ENCODE data around the gene BMF. TPM values are rescaled to one million over a fixed set of nuclear protein-coding genes. Genes with fewer than 3 reads are reported as not detected.
"Not testable (repeated sequence)": the region's sequence is repeated elsewhere in the genome, so short reads cannot be mapped to it uniquely, and the experiment has no call there.

The BMF gene
- total RNA-seq, 2 donors from 2014 or later: 23.7 to 25.9 TPM

- peaks cover 55% of the 10 kb centered on the region for H3K4me1 Mint-ChIP-seq (ENCODE audit: low read depth)
- no peaks in the 10 kb centered on the region for H3K9me3 Mint-ChIP-seq
- peak overlapping the region in 1 of 2 donors; percentile 70 for H3K4me3 Mint-ChIP-seq
- H3K27me3 Mint-ChIP-seq (ENCODE audit: low read depth): peaks cover 37% of the 10 kb centered on the region
- DNase-seq: no peak
- H3K27ac Mint-ChIP-seq: no peak overlapping the region
- no peaks in the 10 kb centered on the region for H3K36me3 Mint-ChIP-seq (ENCODE audit: insufficient read depth in 2 of 2)
- peak; percentile 21 to 44 for ATAC-seq (replicated peaks in 1 of 2)
Measured at GRCh38 chr15:40082195-40082883, 26.3 kb downstream of the BMF start.

- H3K9me3 Mint-ChIP-seq: no peaks in the 10 kb centered on the region
- H3K27ac Mint-ChIP-seq: no peak overlapping the region
- H3K27me3 Mint-ChIP-seq (ENCODE audit: low read depth): peaks cover 37% of the 10 kb centered on the region
- peak overlapping the region; percentile 70 to 77 for H3K4me3 Mint-ChIP-seq
- peaks cover 55% of the 10 kb centered on the region for H3K4me1 Mint-ChIP-seq (ENCODE audit: low read depth)
- ATAC-seq (replicated peaks in 1 of 2) (peak; percentile 46 to 53), DNase-seq (no peak)
- H3K36me3 Mint-ChIP-seq (ENCODE audit: insufficient read depth in 2 of 2): no peaks in the 10 kb centered on the region
Measured at GRCh38 chr15:40081691-40082194, 26.9 kb downstream of the BMF start.

- no peak overlapping the region for H3K27ac Mint-ChIP-seq
Measured at GRCh38 chr15:40080847-40081246, 27.8 kb downstream of the BMF start.

GRCh38 chr15:40080104-40080503, 28.6 kb downstream of the BMF start:
- no peaks in the 10 kb centered on the region for H3K9me3 Mint-ChIP-seq
- H3K36me3 Mint-ChIP-seq (ENCODE audit: insufficient read depth in 2 of 2): no peaks in the 10 kb centered on the region
- H3K4me1 Mint-ChIP-seq (ENCODE audit: low read depth): peaks cover 46% of the 10 kb centered on the region
- peaks cover 37% of the 10 kb centered on the region for H3K27me3 Mint-ChIP-seq (ENCODE audit: low read depth)
- no peak for ATAC-seq (replicated peaks in 1 of 2)
- H3K4me3 Mint-ChIP-seq: no peak overlapping the region
- DNase-seq: no peak
- no peak overlapping the region for H3K27ac Mint-ChIP-seq

More at GRCh38 chr15:40080847-40081246, 27.8 kb downstream of the BMF start:
- DNase-seq (no peak), ATAC-seq (replicated peaks in 1 of 2) (no peak)
- peak overlapping the region; percentile 42 to 62 for H3K4me3 Mint-ChIP-seq
- peaks cover 37% of the 10 kb centered on the region for H3K27me3 Mint-ChIP-seq (ENCODE audit: low read depth)
- no peaks in the 10 kb centered on the region for H3K9me3 Mint-ChIP-seq
- peaks cover 53% of the 10 kb centered on the region for H3K4me1 Mint-ChIP-seq (ENCODE audit: low read depth)
- no peaks in the 10 kb centered on the region for H3K36me3 Mint-ChIP-seq (ENCODE audit: insufficient read depth in 2 of 2)

- H3K27ac Mint-ChIP-seq: no peak overlapping the region
- no peak for ATAC-seq (replicated peaks in 1 of 2)
- no peaks in the 10 kb centered on the region for H3K36me3 Mint-ChIP-seq (ENCODE audit: insufficient read depth in 2 of 2)
- H3K9me3 Mint-ChIP-seq: no peaks in the 10 kb centered on the region
- peaks cover 41% of the 10 kb centered on the region for H3K4me1 Mint-ChIP-seq (ENCODE audit: low read depth)
- no peak for DNase-seq
- H3K4me3 Mint-ChIP-seq: no peak overlapping the region
- H3K27me3 Mint-ChIP-seq (ENCODE audit: low read depth): peaks cover 37% of the 10 kb centered on the region
Measured at GRCh38 chr15:40079456-40079855, 29.2 kb downstream of the BMF start.

- no peak for ATAC-seq (replicated peaks in 1 of 2)
- no peak for DNase-seq
- H3K9me3 Mint-ChIP-seq: no peaks in the 10 kb centered on the region
- H3K27ac Mint-ChIP-seq: no peak overlapping the region
- H3K4me1 Mint-ChIP-seq (ENCODE audit: low read depth): peaks cover 20% of the 10 kb centered on the region
- peaks cover 4% of the 10 kb centered on the region for H3K27me3 Mint-ChIP-seq (ENCODE audit: low read depth)
- peaks cover 0 to 2% of the 10 kb centered on the region in 2 donors for H3K36me3 Mint-ChIP-seq (ENCODE audit: insufficient read depth in 2 of 2)
- H3K4me3 Mint-ChIP-seq: no peak overlapping the region
Measured at GRCh38 chr15:40075298-40076044, 33.2 kb downstream of the BMF start.

GRCh38 chr15:40074656-40075055, 34.0 kb downstream of the BMF start:
- not testable (repeated sequence) for H3K9me3 Mint-ChIP-seq; ATAC-seq (replicated peaks in 1 of 2); H3K4me3 Mint-ChIP-seq; DNase-seq; H3K36me3 Mint-ChIP-seq (ENCODE audit: insufficient read depth in 2 of 2); H3K27me3 Mint-ChIP-seq (ENCODE audit: low read depth); H3K27ac Mint-ChIP-seq
- peaks cover 18% of the 10 kb centered on the region for H3K4me1 Mint-ChIP-seq (ENCODE audit: low read depth)

GRCh38 chr15:40073716-40074490, 34.8 kb downstream of the BMF start:
- DNase-seq (peak; percentile 26 to 39), ATAC-seq (replicated peaks in 1 of 2) (peak; percentile 50 to 72)
- not testable (repeated sequence) for H3K9me3 Mint-ChIP-seq; H3K27me3 Mint-ChIP-seq (ENCODE audit: low read depth); H3K36me3 Mint-ChIP-seq (ENCODE audit: insufficient read depth in 2 of 2)
- Mint-ChIP-seq H3K4me3 (peak overlapping the region; percentile 72 to 74), H3K4me1 (ENCODE audit: low read depth) (peaks cover 18% of the 10 kb centered on the region), H3K27ac (peak overlapping the region; percentile 70)

GRCh38 chr15:40072216-40072990, 36.3 kb downstream of the BMF start:
- ATAC-seq (replicated peaks in 1 of 2) (no peak), DNase-seq (no peak)
- Mint-ChIP-seq H3K9me3 (no peaks in the 10 kb centered on the region), H3K27ac (no peak overlapping the region), H3K36me3 (ENCODE audit: insufficient read depth in 2 of 2) (peaks cover 0 to 2% of the 10 kb centered on the region in 2 donors), H3K4me1 (ENCODE audit: low read depth) (peaks cover 18% of the 10 kb centered on the region), H3K27me3 (ENCODE audit: low read depth) (no peaks in the 10 kb centered on the region), H3K4me3 (no peak overlapping the region)

- no peak for DNase-seq
- no peak overlapping the region for H3K27ac Mint-ChIP-seq
- peaks cover 0 to 2% of the 10 kb centered on the region in 2 donors for H3K36me3 Mint-ChIP-seq (ENCODE audit: insufficient read depth in 2 of 2)
- H3K9me3 Mint-ChIP-seq: no peaks in the 10 kb centered on the region
- H3K4me1 Mint-ChIP-seq (ENCODE audit: low read depth): peaks cover 19% of the 10 kb centered on the region
- ATAC-seq (replicated peaks in 1 of 2): no peak
- H3K4me3 Mint-ChIP-seq: no peak overlapping the region
- no peaks in the 10 kb centered on the region for H3K27me3 Mint-ChIP-seq (ENCODE audit: low read depth)
Measured at GRCh38 chr15:40070608-40071218, 38.0 kb downstream of the BMF start.

GRCh38 chr15:40070166-40070557, 38.5 kb downstream of the BMF start:
- Mint-ChIP-seq H3K4me3 (no peak overlapping the region), H3K27ac (no peak overlapping the region), H3K27me3 (ENCODE audit: low read depth) (no peaks in the 10 kb centered on the region), H3K36me3 (ENCODE audit: insufficient read depth in 2 of 2) (peaks cover 0 to 2% of the 10 kb centered on the region in 2 donors), H3K4me1 (ENCODE audit: low read depth) (peaks cover 25% of the 10 kb centered on the region), H3K9me3 (no peaks in the 10 kb centered on the region)
- ATAC-seq (replicated peaks in 1 of 2) (no peak), DNase-seq (no peak)
